DMS 273 treated with DMSO at 0.1 percent for 48 hours (cell line): ENCODE measurements around the gene BBS5.

Experiments
- DNase-seq: peaks from one replicate; lab custom pipeline; 2025; lab: John Stamatoyannopoulos, UW

BBS5 gene

DNA sequence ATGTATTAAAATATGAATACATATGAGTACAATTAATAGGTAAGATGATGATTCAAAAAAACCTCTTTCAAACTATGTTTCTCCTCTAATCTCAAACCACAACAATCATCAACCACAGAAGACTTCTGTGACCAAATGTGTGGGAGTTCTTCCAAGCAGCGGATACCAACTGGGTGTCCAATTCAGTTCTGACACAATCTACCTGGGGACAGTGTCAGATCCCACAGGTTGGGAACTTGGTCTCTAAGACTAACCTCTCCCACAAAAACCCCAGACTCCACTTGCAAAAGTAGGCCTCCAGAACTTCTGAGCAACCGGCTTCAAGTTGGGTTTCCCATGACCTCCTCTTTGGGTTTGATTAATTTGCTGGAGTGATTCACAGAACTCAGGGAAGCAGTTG, 67.5 kb downstream of the BBS5 start:
- DNase-seq = no peak
